IPS-18a (cell line): ENCODE measurements around the gene ARHGEF26.

Source experiments
- H3K27ac ChIP-seq: one replicate; pipeline ENCODE4 v1.5.1; 2013; ENCODE audit warnings: low read length
- H3K27me3 ChIP-seq: one replicate; pipeline ENCODE4 v1.6.1; 2013; ENCODE audit warnings: mild to moderate bottlenecking, low read length; ENCODE audit not compliant: control insufficient read depth, insufficient read depth
- H3K36me3 ChIP-seq: one replicate; pipeline ENCODE4 v1.6.1; 2013; ENCODE audit warnings: low read depth, low read length; ENCODE audit not compliant: control insufficient read depth
- H3K4me1 ChIP-seq: one replicate; pipeline ENCODE4 v1.6.1; 2013; ENCODE audit warnings: low read depth, low read length; ENCODE audit not compliant: control insufficient read depth
- H3K4me3 ChIP-seq: one replicate; pipeline ENCODE4 v1.5.1; 2013; ENCODE audit warnings: low read length
- H3K9ac ChIP-seq: one replicate; pipeline ENCODE4 v1.6.1; 2013; ENCODE audit warnings: mild to moderate bottlenecking, low read length, moderate library complexity
- H3K9me3 ChIP-seq: one replicate; pipeline ENCODE4 v1.6.1; 2013; ENCODE audit warnings: low read depth, low read length; ENCODE audit not compliant: control insufficient read depth

Gene ARHGEF26

DNA sequence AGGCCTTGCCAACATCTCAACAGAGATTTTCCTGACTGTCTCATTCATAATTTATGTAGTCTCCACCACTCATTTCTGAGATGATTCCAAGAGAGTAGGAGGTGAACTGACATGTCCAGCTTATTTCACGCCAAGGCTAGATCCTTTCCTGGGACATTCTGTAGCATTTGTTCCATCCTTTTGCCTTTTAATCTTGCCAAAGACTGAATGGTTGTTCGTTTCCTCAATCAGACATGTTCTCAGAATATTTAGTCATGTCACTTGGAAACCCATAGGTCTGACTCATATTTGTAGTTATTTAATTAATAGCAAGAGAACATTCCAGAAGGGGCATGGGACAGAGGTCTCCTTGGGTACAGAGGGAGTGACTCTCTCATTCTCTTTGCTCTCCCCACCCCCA, 122.2 kb downstream of the ARHGEF26 start:
- Histone ChIP-seq H3K36me3 (no peaks in the 10 kb centered on the region), H3K4me3 (no peak overlapping the region), H3K9ac (no peak overlapping the region), H3K4me1 (peaks cover 18% of the 10 kb centered on the region), H3K27me3 (no peaks in the 10 kb centered on the region), H3K9me3 (no peaks in the 10 kb centered on the region), H3K27ac (no peak overlapping the region)

DNA sequence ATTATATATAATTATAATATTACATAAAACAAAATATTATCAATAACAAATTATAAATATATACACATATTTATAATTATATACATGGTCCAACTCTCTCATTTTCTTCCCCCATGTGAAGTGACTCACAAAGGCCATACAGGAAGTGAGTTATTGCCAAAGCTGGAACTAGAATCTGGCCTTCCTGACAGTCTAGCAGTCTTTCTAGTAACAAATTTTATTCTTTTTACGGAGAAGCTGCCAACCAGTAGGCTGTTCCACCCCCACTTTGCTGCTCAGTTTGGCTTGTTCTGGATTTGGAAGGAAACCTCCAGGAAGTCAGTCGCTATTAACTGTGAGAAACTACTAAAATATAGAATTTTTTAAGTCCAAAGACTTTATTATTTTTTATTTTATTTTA, 123.5 kb downstream of the ARHGEF26 start:
- H3K36me3 ChIP-seq, result no peaks in the 10 kb centered on the region
- H3K4me1 ChIP-seq, result peaks cover 19% of the 10 kb centered on the region
- no peak overlapping the region for H3K27ac ChIP-seq
- no peaks in the 10 kb centered on the region for H3K27me3 ChIP-seq
- no peak overlapping the region for H3K4me3 ChIP-seq
- no peaks in the 10 kb centered on the region for H3K9me3 ChIP-seq
- no peak overlapping the region for H3K9ac ChIP-seq

DNA sequence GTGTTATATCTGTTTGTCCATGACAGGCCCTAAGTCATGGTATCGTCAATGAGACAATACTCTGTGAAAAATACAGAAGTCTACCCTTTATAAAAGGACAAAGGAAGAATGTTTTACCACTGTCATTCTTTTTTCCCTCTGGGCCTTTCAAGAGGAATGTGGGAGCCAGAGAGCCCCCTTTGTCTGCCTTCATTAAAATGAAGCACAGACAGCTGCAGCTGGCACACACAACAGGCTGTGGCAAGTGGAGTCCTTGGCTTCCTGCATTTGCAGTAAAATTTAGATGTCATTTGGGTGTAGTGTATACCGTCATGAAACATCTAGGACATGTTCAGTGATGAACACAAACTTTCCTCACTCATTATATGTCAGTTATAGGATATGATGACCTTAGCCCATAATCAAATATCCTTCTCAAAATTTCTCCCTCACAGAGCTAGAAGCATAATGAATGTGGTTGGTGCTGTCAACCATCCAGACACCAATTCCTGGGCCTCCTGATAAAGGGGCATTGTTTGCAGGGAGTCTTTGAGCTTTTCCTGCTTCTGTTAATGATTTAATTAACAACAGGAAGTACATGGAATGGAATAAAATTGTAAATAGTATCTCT, 126.7 kb downstream of the ARHGEF26 start:
- H3K27ac ChIP-seq, result no peak overlapping the region

DNA sequence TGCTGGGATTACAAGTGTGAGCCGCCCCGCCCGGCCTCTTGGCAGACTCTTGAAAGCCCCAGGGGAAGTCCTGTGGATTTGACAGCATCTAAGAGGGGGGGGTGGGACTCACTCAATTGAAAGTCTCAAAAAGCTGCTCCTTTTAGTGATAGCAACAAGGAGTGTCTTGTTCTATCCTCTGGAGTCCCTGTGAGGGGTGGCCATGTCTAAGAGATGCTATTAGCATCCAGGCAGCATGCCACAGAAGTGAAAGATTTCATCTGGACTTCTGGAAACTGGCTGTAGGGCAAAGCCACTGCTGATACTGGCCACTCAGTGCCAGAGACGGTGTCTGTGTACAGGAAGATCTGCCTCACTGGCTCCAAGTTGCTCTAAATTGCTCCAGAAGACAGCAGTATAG, 129.1 kb downstream of the ARHGEF26 start:
- H3K4me3 ChIP-seq, result no peak overlapping the region
- H3K27me3 ChIP-seq, result no peaks in the 10 kb centered on the region
- H3K27ac ChIP-seq, result no peak overlapping the region
- peaks cover 7% of the 10 kb centered on the region for H3K36me3 ChIP-seq
- H3K9ac ChIP-seq, result no peak overlapping the region
- H3K4me1 ChIP-seq, result peaks cover 12% of the 10 kb centered on the region
- H3K9me3 ChIP-seq, result no peaks in the 10 kb centered on the region

More for the DNA sequence above, 126.7 kb downstream of the ARHGEF26 start:
- Histone ChIP-seq H3K36me3 (peaks cover 3% of the 10 kb centered on the region), H3K9me3 (no peaks in the 10 kb centered on the region), H3K4me3 (no peak overlapping the region), H3K9ac (no peak overlapping the region), H3K4me1 (peaks cover 13% of the 10 kb centered on the region), H3K27me3 (no peaks in the 10 kb centered on the region)

DNA sequence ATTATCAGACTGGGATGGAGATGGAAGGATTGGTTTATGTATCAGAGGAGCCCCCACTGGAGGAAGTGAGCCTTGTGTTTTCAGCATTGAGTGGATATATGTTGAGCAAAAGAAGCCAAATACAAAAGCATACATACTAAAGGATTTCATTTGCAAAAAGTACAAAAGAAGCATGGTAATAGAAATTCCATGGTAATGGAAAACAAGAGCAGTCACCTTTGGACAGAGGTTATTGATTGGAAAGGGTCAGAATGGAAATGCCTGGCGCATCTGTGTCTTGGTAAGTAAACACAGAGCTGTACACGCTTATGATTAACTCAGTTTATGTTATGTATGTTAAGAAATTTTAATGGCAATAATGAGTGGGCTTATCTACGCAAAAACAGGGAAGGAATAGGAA, 130.4 kb downstream of the ARHGEF26 start:
- H3K27ac ChIP-seq, result no peak overlapping the region

DNA sequence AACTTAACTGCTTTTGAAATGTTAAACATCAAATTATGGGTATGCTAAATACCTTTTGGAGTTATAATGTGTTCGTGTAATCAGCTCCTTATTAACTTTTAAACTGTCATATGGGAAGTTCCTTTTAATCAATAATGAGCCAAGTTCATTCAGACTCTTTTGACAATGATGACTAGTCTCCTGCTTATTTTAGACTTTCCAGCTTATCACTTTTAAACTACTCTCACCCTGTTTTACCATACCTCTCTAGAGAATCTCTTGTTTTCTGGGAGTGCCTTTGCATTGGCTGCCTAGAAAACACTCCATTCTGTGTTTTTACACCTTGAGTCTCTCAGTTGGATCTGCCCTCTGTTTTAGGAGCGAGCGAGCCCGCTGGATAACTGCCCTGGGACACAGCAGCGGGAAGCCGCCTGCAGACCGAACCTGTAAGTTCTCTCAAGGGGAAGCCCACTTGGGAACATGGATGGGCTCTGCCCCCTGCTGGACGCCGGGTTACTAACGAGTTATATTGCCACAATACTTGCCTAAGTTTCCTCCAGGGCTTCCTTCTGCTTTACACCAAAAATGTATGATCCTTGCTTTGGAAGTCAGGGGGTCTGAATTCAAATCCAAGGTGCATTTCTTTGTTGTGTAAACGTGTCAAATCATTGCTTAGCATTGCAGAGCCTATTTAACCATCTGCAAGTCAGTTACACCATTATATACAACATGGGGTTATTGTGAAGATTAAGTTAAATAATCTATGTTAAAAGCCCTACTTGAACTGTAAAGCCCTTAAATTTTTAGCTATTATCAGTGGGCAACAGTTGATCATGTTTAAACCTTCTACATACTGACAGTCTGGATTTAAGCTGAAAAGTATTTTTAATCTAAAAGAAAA, 131.8 kb downstream of the ARHGEF26 start:
- Histone ChIP-seq H3K9ac (no peak overlapping the region), H3K4me3 (no peak overlapping the region), H3K36me3 (peaks cover 26% of the 10 kb centered on the region), H3K4me1 (peaks cover 7% of the 10 kb centered on the region), H3K27ac (no peak overlapping the region), H3K27me3 (no peaks in the 10 kb centered on the region), H3K9me3 (no peaks in the 10 kb centered on the region)

More for the DNA sequence above, 130.4 kb downstream of the ARHGEF26 start:
- Histone ChIP-seq H3K9ac (no peak overlapping the region), H3K4me3 (no peak overlapping the region), H3K9me3 (no peaks in the 10 kb centered on the region), H3K4me1 (peaks cover 12% of the 10 kb centered on the region), H3K36me3 (peaks cover 14% of the 10 kb centered on the region), H3K27me3 (no peaks in the 10 kb centered on the region)

DNA sequence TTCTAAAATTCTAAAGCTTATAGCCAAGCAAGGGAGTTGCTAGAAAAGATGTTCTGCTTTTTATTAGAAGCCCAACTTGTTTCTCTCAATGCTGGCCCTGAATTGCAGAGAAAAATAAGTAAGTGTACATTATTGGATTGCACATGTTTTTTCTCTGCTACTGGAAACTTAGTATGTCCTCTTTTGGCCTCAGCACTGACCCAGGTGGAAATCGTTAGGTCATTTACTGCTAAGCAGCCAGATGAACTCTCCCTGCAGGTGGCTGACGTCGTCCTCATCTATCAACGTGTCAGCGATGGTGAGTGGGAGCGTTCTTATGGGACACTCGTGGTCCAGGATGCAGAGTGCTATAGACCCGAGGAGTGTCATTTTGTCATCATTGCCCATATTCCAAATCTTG, 133.3 kb downstream of the ARHGEF26 start:
- no peak overlapping the region for H3K27ac ChIP-seq
- no peaks in the 10 kb centered on the region for H3K9me3 ChIP-seq
- no peak overlapping the region for H3K4me3 ChIP-seq
- H3K36me3 ChIP-seq, result peaks cover 41% of the 10 kb centered on the region
- no peak overlapping the region for H3K9ac ChIP-seq
- no peaks in the 10 kb centered on the region for H3K27me3 ChIP-seq
- H3K4me1 ChIP-seq, result peaks cover 3% of the 10 kb centered on the region

DNA sequence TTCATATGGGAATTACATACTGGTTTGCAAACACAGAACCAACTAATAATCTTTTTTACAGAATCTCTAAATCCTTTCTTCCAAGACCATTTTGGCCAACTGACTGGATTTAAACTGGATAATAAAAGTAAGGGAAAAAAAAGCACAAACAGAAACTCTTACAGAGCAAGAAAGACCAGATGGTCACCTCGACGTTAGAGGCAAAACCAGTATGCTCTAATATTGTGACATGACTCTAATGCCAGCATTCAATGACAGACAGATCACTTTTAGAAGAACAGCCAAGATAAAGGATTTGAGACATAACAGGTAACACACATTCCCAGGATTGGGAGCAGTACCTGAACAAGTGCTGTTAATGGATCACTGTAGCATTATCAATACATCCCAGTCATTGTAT, 152.2 kb downstream of the ARHGEF26 start:
- Histone ChIP-seq H3K9me3 (no peaks in the 10 kb centered on the region), H3K27ac (no peak overlapping the region), H3K27me3 (no peaks in the 10 kb centered on the region), H3K4me3 (no peak overlapping the region), H3K9ac (no peak overlapping the region), H3K36me3 (peaks cover 60% of the 10 kb centered on the region), H3K4me1 (no peaks in the 10 kb centered on the region)

DNA sequence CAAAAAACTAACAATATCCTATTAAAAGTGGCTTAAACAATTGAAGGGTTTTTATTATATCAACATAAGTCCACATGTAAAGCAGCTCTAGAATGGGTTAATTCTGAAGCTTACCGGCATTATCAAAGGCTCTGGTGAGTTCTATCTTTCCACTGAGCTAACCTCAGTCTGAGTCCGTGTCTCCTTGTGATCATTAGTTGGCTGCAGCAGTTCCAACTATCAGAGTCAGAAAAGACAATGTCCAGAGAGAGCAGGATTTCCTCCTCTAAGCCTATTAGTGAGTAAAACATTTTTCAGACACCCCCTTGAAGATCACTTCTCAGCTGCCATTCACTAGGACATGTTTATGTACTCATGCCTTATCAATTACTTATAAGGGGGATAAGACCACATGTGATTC, 153.2 kb downstream of the ARHGEF26 start:
- H3K9me3 ChIP-seq, result no peaks in the 10 kb centered on the region
- H3K4me1 ChIP-seq, result no peaks in the 10 kb centered on the region
- H3K36me3 ChIP-seq, result peaks cover 70% of the 10 kb centered on the region
- no peak overlapping the region for H3K27ac ChIP-seq
- H3K4me3 ChIP-seq, result no peak overlapping the region
- no peaks in the 10 kb centered on the region for H3K27me3 ChIP-seq
- no peak overlapping the region for H3K9ac ChIP-seq

DNA sequence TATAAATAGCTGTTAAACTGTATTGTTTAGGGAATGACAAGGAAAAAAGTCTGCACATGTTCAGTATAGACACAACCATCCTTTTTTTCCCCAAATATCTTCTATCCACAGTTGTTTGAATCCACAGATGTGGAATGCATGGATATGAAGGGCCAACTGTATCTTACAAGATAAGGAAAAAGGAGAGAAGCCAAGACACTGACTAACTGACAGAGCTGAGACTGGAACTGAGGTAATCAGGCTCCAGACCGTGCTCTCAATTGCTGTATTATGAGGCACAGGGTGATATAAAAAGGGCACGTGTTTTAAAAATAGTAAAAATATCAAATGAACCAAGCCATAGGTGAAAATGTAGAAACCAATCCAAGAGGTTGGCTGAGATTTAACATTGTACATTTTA, 154.1 kb downstream of the ARHGEF26 start:
- Histone ChIP-seq H3K9ac (no peak overlapping the region), H3K27me3 (no peaks in the 10 kb centered on the region), H3K36me3 (peaks cover 79% of the 10 kb centered on the region), H3K27ac (no peak overlapping the region), H3K4me1 (no peaks in the 10 kb centered on the region), H3K9me3 (no peaks in the 10 kb centered on the region), H3K4me3 (no peak overlapping the region)

DNA sequence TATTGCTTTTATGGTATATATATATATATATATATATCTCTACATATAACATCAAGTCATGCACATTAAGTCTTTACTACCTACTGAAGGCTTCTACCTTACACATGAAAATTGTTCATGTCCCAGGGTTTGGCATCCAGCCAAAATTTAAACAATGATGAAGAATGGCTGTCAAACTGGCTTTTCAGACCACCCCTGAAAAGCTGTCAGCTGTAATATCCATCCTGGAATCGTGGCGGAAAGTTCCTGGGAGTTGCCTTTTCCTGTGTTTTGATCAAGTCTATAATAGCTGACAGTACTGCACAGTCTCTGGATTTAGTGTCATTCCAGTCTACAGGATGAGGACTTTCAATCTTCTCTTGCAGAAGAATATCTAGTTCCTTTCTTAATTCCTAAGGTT, 154.8 kb downstream of the ARHGEF26 start:
- Histone ChIP-seq H3K27me3 (no peaks in the 10 kb centered on the region), H3K9me3 (no peaks in the 10 kb centered on the region), H3K27ac (no peak overlapping the region), H3K4me3 (no peak overlapping the region), H3K4me1 (no peaks in the 10 kb centered on the region), H3K9ac (no peak overlapping the region), H3K36me3 (peaks cover 86% of the 10 kb centered on the region)

DNA sequence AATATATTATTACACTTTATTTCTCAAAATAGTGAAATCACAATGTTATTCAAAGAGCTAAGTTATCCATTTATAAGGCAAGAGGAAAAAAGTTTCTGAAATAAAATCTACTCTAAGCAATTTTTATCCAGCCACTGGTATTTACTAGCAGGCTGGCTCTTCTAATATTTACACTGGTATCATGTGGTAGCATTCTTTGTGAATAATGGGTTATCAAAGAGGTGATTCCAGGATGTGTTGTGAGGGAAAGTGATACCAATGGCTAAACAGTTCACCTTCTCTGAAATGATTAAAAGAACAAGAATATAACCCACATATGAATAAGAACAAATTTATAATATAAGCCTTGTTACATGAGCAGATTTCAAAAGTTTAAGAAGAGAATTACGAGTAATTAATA, 159.0 kb downstream of the ARHGEF26 start:
- no peak overlapping the region for H3K9ac ChIP-seq
- no peaks in the 10 kb centered on the region for H3K9me3 ChIP-seq
- no peak overlapping the region for H3K27ac ChIP-seq
- no peaks in the 10 kb centered on the region for H3K27me3 ChIP-seq
- no peaks in the 10 kb centered on the region for H3K4me1 ChIP-seq
- no peak overlapping the region for H3K4me3 ChIP-seq
- H3K36me3 ChIP-seq, result peaks cover 93% of the 10 kb centered on the region
